GM21528 (cell line): ENCODE measurements around the gene TFE3.
A peak's percentile ranks its signal among the peaks of the same experiment; 100 is the strongest.

Experiments used
- ATAC-seq: cut with Tn5 transposase; IDR thresholded peaks from one replicate; pipeline ENCODE4 v1.9.1; 2021; ENCODE audit warnings: mild to moderate bottlenecking, moderate library complexity; ENCODE audit not compliant: unreplicated experiment, low FRiP score

Gene TFE3, protein sequence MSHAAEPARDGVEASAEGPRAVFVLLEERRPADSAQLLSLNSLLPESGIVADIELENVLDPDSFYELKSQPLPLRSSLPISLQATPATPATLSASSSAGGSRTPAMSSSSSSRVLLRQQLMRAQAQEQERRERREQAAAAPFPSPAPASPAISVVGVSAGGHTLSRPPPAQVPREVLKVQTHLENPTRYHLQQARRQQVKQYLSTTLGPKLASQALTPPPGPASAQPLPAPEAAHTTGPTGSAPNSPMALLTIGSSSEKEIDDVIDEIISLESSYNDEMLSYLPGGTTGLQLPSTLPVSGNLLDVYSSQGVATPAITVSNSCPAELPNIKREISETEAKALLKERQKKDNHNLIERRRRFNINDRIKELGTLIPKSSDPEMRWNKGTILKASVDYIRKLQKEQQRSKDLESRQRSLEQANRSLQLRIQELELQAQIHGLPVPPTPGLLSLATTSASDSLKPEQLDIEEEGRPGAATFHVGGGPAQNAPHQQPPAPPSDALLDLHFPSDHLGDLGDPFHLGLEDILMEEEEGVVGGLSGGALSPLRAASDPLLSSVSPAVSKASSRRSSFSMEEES

DNA sequence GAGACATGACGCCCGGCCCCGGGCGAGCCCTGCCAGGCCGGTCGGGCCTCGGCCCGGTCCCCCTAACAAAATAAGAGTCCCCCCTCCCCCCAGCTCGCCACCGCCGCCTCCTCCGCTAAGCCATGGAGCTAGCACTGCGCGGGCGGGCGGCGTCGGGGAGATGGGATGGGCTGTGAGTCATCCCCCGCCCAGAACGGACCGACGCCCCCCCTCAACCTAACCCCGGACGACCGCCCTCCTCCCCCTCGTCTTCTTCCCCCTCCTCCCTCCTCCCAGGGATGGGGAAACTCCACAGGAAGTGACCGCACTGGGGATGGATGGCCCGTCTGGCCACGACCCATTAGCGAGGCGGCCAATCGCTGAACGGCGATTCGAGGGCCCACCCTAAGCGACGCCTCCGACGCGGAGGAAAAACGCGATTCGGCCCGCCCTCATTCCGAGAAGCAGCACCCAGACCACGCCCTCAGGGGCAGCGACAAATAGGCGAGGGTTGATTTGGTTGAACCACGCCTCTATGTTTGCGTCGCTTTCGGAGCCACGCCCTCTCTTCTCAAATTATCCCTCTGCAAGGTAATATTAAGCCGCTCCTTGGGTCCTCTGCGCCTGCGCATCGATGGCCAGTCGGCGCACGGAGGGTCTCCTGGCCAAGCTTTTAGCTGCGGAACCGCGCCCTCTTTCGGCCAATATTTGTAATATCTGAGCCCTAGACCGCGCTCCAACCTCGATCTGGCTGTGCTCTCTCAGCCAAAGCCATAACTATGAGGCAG, at the start of gene TFE3:
TFE3 (minus strand) TSS at position 138 of the 767 bp plus-strand sequence; CDS start at position 7, 131 bp downstream.
- ATAC-seq: peak; percentile 92

DNA sequence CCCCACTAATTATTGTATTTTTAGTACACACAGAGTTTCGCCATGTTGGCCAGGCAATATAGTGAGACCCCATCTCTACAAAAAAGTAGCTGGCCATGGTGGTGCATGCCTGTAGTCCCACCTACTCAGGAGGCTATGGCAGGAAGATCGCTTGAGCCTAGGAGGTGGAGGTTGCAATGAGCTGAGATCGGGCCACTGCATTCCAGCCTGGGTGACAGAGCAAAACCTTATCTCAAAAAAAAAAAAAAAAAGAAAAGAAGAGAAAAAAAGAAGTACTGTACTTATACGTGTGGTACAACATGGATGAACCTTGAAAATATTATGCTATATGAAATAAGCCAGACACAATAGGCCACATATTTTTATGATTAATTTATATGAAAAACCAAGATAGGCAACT, 46.4 kb upstream of the TFE3 start:
- ATAC-seq: no peak

DNA sequence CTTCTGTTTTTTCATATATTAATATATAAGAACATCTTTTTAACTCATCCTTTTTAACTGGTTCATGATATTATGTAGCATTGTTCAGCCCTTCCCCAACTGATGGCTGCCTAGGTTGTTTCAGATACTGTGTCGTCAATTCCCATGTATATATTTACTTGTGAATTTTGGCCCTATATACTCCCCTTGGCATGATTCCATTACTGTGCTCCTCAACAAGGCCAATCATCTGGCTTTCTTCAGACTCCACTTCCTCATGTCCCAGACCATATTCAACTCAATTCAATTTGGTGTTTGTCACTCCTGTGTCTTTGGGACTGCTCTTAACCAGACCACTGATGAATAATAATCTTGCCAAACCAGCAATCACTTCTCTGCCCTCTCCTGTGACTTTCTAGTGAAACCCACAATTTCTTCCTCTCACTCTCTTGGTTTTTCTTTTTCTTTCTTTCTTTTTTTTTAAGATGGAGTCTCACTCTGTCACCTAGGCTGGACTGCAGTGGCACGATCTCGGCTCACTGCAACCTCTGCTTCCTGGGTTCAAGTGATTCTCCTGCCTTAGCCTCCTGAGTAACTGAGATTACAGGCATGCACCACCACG, 39.2 kb upstream of the TFE3 start:
- ATAC-seq: no peak

DNA sequence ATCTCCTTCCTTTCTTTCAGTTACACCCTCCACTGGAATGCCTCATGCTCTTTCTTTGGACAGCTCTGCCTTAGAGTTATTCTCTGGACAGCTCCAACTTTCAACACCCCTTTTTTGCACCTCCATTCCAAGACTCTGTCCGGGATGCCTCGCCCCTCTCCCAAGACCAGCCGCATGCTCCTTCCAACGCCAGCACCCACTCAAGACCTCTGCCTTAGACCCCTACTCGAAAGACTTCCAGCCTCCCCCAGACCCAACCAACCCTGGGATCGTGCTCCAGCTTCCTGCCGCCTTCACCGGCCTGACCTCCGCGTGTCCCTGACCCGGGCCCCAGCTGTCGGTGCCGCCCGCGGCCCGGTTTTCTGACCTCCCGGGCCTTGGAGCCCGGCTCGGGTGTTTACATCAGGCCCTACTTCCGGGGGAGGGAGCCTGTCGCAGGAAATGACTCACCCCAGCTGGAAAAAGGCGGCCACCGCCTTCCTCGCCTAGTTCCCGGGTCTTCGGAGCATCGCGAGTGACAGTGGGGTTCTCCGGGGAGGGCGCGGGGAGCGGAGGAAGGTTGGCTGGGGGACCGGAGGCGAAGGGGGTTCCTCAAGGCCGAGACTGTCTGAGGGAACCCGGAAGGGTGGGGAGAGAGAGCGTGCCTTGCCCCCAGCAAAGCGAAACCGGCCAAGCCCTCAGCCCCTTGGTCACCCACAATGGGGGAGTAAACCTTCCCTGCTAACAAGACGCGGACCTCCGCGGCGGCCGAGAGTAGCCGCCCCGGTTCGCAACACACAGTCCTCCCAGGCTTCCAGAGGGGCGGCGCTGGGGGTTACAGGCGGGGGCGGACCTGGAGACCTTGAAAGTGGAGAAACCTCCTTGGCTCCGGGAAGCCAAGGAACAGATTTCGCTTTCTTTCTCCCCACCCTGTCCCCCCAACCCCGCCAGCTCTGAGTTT, 36.6 kb upstream of the TFE3 start, which contains the start of gene WDR45:
WDR45 (minus strand) TSS at position 399 of the 940 bp plus-strand sequence. CDS start 1,792 bp downstream, outside the sequence.
- ATAC-seq: peak; percentile 66

DNA sequence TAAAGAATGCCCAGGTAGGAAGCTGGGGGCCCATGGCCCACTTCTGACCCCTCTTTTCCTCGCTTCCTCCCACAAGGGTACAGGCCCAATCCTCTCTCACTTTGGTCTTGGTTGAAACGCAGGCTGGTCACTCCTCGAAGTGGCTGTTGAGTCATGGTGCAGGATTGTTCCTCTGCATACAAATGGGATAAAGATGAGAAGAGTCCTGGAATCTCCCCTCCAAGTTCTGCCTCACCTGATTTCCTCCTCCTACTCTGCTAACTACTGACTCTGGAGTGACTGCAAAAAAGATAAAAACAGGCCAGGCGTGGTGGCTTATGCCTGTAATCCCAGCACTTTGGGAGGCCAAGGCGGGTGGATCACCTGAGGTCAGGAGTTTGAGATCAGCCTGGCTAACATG, 34.8 kb upstream of the TFE3 start:
- no peak for ATAC-seq

DNA sequence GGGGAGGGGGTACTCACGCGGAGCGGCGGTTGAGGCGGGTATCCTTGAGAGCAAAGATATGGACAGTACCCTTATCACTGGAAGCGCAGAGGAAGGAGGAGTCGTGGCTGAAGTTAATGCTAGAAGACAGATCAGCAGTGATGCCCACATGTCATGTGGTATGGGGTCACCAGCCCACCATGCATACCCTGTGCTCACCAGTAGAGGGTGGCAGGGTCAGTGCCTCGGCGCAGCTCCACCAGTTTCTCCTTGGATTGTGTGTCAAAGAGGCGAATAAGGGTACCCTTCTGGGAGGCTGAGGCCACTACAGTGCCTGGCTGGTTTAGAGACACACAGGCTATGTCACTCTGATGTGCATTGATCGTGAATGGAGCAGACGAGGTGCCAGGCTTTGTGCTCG, 32.2 kb upstream of the TFE3 start:
- no peak for ATAC-seq

DNA sequence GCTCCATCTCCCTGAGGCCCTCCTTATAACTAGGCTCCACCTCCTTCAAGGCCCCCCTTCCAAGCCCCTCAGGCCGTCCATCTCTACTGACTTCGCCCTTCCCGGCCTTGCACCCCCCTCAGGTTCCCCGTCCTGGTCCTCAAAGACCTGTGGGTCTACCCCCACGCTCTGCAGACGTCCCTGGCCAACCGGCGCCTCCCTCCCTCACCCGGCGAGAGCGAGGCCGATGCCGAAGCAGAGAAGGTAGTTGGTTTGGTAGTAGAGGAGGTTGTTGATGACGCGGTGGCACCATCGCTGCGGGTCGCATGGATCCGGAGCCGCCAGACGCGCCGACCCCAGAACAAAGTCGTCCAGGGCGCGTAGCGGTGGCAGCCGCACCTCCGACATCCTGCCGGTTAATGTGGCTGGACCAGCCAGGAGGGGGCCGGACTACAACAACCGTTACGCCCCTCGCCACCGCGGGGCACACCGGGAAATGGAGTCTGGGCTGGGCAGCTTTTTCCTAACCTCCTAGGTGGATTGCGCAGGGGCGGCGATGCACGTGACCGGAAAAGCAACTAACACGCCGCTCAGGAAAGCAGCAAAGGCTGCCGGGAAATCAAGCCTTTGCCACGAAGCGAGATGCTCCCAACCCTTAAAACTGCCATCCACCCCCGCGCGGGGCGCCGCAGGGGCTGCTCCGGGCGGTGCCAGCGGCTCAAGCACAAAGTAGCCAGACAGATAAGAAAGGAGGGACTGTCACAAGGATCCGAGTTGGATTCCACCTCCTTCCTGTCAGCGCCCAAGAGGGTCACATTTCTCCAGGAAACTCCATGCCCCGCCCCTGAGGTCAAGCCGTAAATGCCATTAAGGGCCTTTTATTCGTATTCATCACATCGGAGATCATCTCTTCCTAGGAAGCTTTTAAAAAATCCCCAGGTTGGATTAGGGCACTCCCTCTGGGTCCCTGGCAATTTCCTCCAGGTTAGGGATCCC, 30.7 kb upstream of the TFE3 start, which contains the start of gene PRAF2:
PRAF2 (minus strand) TSS at position 402 of the 975 bp plus-strand sequence; CDS start at position 387, 15 bp downstream.
- ATAC-seq: peak; percentile 79

DNA sequence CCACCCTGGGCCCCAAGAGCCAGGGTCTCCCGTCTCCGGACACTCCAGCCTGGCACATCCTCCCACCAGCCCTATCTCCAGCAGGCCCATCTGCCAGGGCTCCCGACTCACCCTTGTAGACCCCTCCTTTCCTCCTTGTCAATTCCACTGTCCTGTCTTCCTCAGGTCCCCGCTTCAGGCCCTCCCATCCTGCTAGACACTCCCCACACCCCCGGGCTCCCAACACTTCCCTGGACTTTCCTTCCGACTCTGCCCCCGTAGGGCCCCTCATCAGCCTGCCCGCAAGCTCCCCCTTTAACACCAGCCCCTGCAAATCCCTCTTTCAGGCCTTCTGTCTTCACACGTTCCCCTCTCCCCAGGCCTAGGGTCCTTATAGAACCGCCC, 29.5 kb upstream of the TFE3 start:
- no peak for ATAC-seq

DNA sequence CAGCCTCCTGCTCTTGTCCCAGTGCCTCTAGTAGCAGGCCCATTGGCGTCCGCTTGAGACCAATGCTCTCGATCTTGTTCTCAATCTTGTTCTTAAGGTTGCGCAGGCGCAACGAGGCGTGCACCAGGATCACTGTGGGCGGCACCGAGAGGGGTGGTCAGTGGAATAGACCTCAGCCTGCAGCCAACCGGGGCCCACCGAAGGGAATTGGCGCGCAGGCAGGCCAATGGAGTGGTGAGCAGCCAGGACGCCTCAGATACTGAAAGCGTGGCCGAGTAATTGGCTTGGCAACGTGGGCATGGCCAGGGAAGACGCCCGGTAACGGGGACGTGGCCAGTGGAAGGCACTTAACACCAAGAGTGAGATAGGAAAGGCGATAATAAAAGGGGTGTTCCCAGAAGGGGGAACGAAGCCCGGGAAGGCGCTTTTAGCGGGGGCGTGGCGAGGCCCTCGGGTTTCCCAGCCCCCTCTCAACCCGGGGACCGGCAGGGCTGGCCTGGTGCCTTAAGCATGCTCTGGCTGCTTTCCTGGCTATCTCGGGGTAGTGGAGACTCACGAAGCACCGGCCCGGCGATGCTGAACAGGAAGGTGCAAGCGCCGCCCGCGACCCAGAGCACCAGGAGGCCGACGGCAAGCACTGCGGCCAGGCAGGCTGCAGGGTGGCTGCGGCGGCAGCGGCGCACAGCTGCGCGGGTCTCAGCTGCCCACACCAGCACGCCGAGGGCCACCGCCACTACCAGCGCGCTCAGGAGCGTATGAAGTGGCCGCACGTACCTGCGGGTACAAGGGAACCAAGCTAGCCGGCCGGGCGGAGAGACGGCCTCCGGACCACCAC, 28.9 kb upstream of the TFE3 start:
- ATAC-seq: no peak

DNA sequence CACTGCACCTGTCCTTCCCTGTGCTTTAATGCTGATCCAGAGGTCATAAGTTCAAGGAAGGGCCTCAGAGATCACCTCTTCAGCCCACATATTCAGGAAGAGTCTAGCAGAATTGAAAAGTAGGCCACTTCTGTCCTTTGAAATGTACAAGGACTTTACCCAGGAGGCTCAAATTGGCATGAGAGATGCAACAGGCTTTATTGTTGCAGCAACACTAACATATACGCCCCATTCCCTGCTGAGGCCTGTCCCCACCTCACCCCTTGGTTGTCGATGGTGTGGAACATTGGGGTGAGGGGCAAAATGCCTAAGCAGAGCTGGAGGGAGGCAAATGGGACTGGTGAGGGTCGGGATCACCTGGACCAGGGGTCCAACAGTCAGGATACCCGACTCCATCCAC, 27.8 kb upstream of the TFE3 start:
- no peak for ATAC-seq

DNA sequence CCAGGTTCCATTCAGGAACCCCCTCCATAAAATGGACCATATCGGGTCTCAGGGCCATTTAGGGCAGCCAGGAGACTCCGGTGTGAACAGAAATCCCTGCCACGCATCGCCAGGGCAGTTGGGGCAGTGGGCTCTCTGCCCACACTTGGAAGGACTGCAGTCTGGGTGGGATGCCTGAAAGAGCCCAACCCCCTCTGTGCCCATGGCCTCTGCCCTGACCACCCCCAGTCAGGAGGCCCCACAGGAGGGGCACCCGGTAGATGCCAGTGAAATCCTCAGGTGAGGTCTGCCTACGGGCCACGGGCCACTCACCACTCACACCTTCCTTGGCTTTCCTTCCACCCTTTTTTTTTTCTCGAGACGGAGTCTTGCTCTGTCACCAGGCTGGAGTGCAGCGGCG, 25.9 kb upstream of the TFE3 start:
- no peak for ATAC-seq

DNA sequence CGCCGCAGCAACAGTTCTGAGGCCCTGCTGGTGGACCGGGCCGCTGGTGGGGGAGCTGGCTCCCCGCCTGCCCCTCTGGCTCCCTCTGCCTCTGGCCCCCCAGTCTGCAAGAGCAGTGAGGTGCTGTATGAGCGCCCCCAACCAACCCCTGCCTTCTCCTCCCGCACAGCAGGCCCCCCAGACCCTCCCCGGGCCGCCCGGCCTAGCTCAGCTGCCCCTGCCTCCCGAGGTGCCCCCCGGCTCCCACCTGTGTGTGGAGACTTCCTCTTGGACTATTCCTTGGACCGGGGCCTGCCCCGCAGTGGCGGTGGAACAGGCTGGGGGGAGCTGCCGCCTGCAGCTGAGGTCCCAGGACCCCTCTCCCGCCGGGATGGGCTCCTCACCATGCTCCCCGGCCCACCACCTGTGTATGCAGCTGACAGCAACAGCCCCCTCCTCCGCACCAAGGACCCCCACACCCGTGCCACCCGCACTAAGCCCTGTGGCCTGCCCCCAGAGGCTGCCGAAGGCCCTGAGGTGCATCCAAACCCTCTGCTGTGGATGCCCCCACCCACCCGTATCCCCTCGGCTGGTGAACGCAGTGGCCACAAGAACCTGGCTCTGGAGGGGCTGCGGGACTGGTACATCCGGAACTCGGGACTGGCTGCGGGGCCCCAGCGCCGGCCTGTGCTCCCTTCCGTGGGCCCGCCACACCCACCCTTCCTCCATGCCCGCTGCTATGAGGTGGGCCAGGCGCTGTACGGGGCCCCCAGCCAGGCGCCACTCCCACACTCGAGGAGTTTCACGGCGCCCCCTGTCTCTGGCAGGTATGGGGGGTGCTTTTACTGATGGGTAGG, 24.3 kb upstream of the TFE3 start:
- ATAC-seq: no peak

DNA sequence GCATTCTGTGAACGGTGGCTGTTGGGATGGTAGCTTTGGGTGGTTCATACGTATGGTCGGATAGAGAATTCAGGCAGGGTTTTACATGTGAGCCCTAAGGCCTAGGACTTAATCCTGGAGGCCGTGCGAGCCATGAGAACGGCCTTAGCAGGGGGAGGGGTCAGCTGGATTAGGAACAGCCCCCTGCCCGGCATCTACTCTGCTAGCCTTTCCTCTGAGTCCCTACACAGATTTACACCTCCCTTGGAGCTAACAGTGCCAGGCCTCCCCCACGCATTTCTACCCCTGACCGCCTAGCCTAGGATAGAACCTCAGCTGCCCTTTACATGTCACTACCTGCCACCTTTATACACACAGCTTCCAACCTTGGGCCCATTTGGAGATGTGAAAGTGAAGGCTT, 23.5 kb upstream of the TFE3 start:
- ATAC-seq: no peak

DNA sequence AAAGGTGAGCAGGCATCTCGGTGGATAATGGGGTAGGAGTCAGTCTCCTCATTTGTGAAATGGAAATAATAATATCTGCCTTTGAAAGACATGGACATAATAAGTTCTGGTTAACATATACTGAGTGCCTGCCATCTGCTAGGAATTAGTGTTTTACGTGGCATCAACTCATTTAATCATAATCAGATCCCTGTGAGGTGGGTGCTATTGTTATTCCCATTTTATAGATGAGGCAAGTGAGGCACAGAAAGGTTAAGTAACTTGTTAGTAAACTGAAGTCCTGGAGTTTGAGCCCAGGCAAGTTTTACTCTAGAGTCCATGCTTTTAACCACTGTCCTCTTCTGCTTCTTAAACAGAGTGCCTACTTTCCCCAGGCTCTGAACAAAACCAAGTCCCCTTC, 23.1 kb upstream of the TFE3 start:
- no peak for ATAC-seq

DNA sequence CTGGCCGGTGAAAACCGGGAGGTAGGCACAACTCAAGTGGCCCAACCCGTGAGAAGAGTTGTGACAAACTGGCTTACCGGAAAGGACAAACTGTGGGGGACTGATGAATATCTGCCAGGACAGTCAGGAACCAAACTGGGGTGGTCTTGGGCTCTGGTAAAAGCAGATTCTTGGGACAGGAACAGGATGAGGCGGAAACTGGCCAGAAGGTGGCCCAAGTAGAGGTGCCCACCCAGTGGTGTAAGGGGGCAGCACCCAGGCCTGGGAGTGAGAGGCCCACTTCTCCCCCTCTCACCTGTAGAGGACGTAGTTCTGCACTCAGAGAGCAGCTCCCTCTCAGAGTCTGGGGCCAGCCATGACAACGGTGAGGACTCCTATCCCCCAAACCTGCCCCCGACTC, 21.6 kb upstream of the TFE3 start:
- ATAC-seq: no peak

DNA sequence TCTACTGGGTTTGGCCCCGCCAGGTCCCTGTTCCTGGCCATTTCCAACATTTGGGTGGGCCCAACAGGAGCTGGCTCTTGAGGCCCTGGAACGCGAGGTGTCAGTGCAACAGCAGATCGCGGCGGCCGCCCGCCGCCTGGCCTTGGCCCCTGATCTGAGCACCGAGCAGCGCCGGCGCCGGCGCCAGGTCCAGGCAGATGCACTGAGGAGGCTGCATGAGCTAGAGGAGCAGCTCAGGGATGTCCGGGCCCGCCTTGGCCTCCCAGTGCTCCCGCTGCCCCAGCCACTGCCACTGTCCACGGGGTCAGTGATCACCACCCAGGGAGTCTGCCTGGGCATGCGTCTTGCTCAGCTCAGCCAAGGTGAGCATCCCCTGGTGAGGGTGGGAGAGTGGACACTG, 21.1 kb upstream of the TFE3 start:
- ATAC-seq: no peak

DNA sequence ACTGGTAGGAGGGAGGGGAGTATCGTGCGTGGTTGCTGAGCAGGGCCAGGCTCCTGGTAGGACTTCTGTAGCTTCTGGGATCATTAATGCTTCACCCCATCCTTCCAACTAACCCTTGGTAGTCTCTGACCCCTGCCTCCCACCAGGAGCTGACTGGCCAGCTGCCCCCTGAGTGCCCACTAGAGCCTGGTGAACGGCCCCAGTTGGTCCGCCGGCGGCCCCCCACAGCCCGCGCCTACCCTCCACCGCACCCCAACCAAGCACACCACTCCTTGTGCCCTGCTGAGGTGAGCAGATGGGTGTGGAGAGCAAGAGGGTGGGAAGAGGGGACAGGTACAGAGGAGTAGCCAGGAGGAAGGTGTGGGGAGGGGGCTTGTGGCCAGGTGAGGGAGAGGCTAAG, 20.6 kb upstream of the TFE3 start:
- no peak for ATAC-seq
